Measurements from ENCODE around the gene MYO3B. TPM values are rescaled to one million over a fixed set of nuclear protein-coding genes. Genes with fewer than 3 reads are reported as not detected.

Gene MYO3B
- total RNA-seq, 2 experiments from 2014 or later = not detected

- Histone ChIP-seq H3K27ac (ENCODE audit: low read depth, low read length, poor library complexity, severe bottlenecking) (no peak overlapping the region), H3K9me3 (ENCODE audit: low read length) (no peaks in the 10 kb centered on the region), H3K36me3 (ENCODE audit: insufficient read depth, low read length) (no peaks in the 10 kb centered on the region), H2AFZ (ENCODE audit: low read length) (no peak overlapping the region; the same call in 1 of the 2 replicates), H3K79me2 (ENCODE audit: insufficient read depth, low read depth, low read length) (no peaks in the 10 kb centered on the region), H3K4me3 (ENCODE audit: low read depth, low read length, poor library complexity, severe bottlenecking) (no peak overlapping the region), H3K9me2 (ENCODE audit: insufficient read depth, low read length) (no peaks in the 10 kb centered on the region; the same call in 1 of the 2 replicates), H3K4me2 (ENCODE audit: low read length) (peak overlapping the region; percentile 34), H4K20me1 (ENCODE audit: insufficient read depth, low read length) (no peaks in the 10 kb centered on the region), H3K4me1 (ENCODE audit: insufficient read depth, low read length, poor library complexity, severe bottlenecking) (peaks cover 28% of the 10 kb centered on the region)
- intact Hi-C loops (cut with micrococcal nuclease; ENCODE audit: unreplicated experiment) = no loop called here
- no peak for DNase-seq (ENCODE audit: low spot score)
- CTCF ChIA-PET (ENCODE audit: unreplicated experiment) = no interaction called here
- BruUV-seq (replicated peaks) = no TSS peak
- no peak for TF ChIP-seq CTCF (conservative IDR thresholded peaks at IDR 0.05; ENCODE audit: low read length)
- TF ChIP-seq EZH2phosphoT487 (IDR thresholded peaks at IDR 0.05; ENCODE audit: borderline replicate concordance, low read depth, low read length) = no peak
- POLR2A ChIA-PET = interaction anchor here (0.6 to 1.0 kb wide), 5 partner anchors 10 to 481 kb away, joined by 3 read pairs; no protein-coding TSS in a partner anchor
Measured at GRCh38 chr2:170336916-170337315, 159.0 kb downstream of the MYO3B start.

GRCh38 chr2:170339322-170339721 lies 161.4 kb downstream of the MYO3B start:
- Histone ChIP-seq H4K20me1 (ENCODE audit: insufficient read depth, low read length) (no peaks in the 10 kb centered on the region), H2AFZ (ENCODE audit: low read length) (0 out of 2 replicates have a peak overlapping the region, but pooled peaks have one; percentile 56), H3K79me2 (ENCODE audit: insufficient read depth, low read depth, low read length) (no peaks in the 10 kb centered on the region), H3K27ac (ENCODE audit: low read depth, low read length, poor library complexity, severe bottlenecking) (no peak overlapping the region), H3K9me2 (ENCODE audit: insufficient read depth, low read length) (no peaks in the 10 kb centered on the region; the same call in 1 of the 2 replicates), H3K4me1 (ENCODE audit: insufficient read depth, low read length, poor library complexity, severe bottlenecking) (peaks cover 39% of the 10 kb centered on the region), H3K36me3 (ENCODE audit: insufficient read depth, low read length) (no peaks in the 10 kb centered on the region), H3K9me3 (ENCODE audit: low read length) (no peaks in the 10 kb centered on the region), H3K4me3 (ENCODE audit: low read depth, low read length, poor library complexity, severe bottlenecking) (no peak overlapping the region), H3K4me2 (ENCODE audit: low read length) (0 out of 2 replicates have a peak overlapping the region, but pooled peaks have one; percentile 11)
- no TSS peak for BruUV-seq (replicated peaks)
- intact Hi-C loops (cut with micrococcal nuclease; ENCODE audit: unreplicated experiment) = no loop called here
- TF ChIP-seq CTCF (conservative IDR thresholded peaks at IDR 0.05; ENCODE audit: low read length) (no peak), EZH2phosphoT487 (IDR thresholded peaks at IDR 0.05; ENCODE audit: borderline replicate concordance, low read depth, low read length) (no peak)
- POLR2A ChIA-PET = interaction anchor here (0.6 to 1.3 kb wide), 3 partner anchors 11 to 58 kb away, joined by 3 to 9 read pairs (median 3); no protein-coding TSS in a partner anchor
- CTCF ChIA-PET (ENCODE audit: unreplicated experiment) = no interaction called here
- DNase-seq (ENCODE audit: low spot score) = no peak
